A549 (cell line): Measurements from ENCODE around the gene SYT15.
"Not testable (repeated sequence)": the region's sequence is repeated elsewhere in the genome, so short reads cannot be mapped to it uniquely, and the experiment has no call there.

ENCODE experiments used
- EP300 ChIP-seq, 2 experiments: fragments of >200 bp; sonication (Bioruptor Twin); formaldehyde crosslinking; IDR thresholded peaks; 2 replicates in 1 of 2; 3 replicates in 1 of 2; pipeline ENCODE4 v1.6.1; 2016 to 2017
- JUN ChIP-seq, 2 experiments: fragments of >200 bp; sonication (Bioruptor Twin); formaldehyde crosslinking; IDR thresholded peaks; 2 replicates in 1 of 2; 3 replicates in 1 of 2; pipeline ENCODE4 v1.6.1; 2016 to 2017

DNA sequence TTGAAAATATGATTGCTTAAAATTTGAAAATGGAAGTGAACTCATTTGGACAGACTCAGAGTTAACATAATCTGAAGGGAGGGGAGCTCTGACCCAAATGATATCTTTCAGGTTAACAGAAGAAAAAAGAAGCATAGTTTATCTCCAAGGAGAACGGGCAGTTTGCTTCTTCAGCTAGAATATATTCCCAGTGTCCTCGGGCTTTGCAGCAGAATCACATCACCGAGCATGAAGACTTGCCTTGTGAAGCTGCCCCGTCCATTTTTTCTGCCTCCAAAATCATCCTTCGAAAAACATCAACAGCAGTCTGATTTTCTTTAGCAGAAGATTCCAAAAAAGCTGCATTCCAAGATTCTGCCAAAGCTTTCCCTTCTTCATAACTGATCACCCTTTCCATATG, 55.8 kb downstream of the SYT15 start:
- TF ChIP-seq JUN, EP300 (IDR thresholded peaks at IDR 0.05): not testable (repeated sequence)
